Measurements from ENCODE around the gene CLIC5. TPM values are rescaled to one million over a fixed set of nuclear protein-coding genes. Genes with fewer than 3 reads are reported as not detected.

CLIC5 gene
- total RNA-seq, 1 donor from 2014 or later = under 0.01 TPM

DNA sequence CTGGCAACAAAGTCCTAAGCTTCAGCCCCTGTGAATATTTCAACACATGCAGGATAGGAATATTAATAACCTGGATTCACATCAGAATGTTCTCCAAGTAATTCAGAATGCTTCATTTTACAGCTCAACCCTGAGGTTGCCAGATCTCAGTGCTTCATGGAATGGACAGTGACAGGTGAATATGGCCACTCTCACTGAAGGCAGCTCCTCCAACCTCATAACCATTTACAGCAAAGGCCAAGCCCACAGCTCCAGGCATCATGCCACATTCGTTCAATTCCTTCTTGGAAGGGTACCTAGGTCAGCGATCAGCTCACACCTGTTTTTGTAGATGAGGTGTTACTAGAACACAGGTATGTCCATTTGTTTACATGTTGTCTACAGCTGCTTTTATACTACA lies 17.1 kb downstream of the CLIC5 start:
- no peak for DNase-seq (ENCODE audit: low read depth in 2 of 2)

DNA sequence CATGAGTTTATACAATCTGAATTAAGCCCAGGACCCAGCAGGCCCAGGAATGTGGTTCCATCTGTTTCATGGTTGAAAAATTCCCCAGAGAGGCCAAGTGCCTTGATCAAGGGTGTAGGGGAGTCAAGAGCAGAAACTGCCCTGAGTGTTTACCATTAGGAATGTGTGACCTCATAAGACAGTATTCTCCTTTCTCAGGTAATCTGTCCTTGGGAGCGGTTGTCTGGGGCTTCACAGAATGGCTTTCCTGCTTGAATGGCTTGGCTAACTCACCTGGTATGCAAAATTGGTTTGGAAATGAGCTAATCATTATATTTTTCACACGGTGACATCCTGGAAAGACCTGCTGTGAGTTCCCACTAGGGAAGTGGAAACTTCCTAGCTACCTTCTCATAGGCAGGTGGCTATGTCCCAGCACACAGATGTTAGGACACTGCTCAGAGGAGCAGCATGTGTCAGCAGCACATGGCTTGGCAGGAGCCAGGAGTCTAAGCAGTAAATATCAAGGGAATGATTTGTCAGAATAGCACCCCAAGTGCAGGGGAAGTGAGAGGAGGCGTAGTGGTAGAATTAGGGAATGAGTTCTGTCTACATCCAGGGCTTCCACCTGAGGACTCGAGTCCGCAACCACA lies 17.7 kb downstream of the CLIC5 start:
- no peak for DNase-seq (ENCODE audit: low read depth in 2 of 2)

DNA sequence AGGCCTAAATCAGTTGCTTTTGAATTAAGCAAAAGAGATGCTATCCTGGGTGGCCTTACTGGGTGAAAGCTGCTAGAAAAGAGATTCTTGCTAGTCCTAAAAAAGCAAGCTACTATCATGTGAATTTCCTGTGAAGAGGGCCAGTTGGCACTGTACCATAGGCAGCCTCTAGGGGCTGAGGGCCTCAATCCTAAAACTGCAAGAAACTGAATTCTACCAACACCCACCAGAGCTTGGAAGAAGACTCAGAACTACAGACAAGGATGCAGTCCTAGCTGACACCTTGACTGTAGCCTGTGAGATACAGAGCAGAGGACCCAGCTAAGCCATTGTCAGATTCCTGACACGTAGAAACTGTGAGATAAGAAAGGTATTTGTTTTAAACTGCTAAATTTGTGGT lies 24.5 kb downstream of the CLIC5 start:
- DNase-seq (ENCODE audit: low read depth in 2 of 2) = no peak

DNA sequence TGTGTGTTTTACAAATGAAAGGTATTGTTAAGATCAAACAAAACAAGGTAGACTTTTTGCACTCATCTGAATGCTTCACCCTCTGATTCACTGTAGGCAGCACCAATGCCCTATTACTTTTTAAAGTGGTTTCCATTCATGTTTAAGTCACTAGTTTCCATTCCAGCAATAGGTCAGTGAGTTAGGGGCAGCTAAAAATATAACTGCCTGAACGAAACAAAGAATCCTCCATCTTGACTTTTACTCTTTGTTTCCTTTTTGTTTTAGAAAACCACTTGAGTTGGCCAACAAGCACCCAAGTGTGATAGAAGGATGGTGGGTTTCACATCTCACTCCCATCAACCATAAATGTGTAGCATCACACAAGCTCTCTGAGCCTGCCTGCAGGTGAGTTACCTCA lies 25.5 kb downstream of the CLIC5 start:
- DNase-seq (ENCODE audit: low read depth in 2 of 2) = no peak

DNA sequence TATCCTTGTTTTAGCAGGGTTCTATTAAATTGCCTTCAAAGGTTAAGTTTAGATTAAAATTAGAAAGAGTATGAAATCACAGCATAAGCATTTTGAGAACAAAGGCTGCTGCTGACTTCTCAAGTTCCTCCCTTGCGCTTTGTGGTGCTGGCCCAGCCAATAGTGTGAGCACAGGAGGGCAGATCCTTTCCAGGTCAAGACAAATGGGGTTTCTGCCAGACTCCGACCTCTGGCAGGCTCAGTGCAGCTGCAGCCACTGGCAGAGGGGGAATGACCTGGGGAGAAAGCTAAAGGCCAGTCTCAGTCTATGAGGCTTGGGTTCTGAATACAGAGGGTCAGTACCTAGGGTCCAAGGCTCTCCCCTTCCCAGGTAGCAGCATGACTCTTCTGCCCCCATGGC lies 27.0 kb downstream of the CLIC5 start:
- no peak for DNase-seq (ENCODE audit: low read depth in 2 of 2)

DNA sequence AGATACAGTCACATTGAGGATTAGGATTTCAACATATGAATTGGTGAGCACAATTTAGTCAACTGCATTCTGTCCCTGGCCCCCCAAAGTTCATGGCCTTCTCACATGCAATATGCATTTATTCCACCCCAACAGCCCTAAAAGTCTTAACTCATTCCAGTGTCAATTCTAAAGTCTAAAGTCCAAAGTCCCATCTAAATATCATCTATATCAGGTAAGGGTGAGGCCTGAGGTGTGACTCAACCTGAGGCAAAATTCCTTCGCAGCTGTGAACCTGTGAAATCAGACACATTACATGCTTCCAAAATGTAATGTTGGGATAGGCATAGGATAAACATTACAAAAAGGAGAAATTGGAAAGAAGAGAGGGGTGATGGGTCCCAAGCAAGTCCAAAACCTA lies 27.8 kb downstream of the CLIC5 start:
- no peak for DNase-seq (ENCODE audit: low read depth in 2 of 2)

DNA sequence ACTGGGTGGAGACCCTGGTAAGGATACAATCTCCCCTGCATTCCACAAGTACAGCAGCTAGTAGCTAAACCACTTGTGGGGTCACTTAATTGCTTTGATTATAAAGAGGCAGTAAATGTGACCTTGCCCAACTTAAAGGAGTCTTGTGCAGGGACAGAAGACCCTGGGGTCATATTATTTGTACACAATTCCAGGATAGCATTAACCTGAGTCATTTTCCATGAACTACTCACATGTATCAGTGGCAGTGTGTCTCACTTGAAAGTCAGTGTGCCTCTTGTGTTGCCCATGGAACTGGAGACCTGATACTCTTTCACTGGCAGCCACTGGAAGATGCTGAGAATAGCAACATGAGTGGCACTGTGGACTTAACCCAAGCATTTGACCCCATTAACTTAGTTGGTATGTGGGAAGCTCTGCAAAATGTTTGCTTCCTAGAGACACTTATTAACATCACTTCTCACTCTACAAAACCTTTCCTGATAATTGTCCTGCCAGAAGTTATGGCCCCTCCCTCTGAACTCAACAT lies 28.9 kb downstream of the CLIC5 start:
- no peak for DNase-seq (ENCODE audit: low read depth in 2 of 2)

DNA sequence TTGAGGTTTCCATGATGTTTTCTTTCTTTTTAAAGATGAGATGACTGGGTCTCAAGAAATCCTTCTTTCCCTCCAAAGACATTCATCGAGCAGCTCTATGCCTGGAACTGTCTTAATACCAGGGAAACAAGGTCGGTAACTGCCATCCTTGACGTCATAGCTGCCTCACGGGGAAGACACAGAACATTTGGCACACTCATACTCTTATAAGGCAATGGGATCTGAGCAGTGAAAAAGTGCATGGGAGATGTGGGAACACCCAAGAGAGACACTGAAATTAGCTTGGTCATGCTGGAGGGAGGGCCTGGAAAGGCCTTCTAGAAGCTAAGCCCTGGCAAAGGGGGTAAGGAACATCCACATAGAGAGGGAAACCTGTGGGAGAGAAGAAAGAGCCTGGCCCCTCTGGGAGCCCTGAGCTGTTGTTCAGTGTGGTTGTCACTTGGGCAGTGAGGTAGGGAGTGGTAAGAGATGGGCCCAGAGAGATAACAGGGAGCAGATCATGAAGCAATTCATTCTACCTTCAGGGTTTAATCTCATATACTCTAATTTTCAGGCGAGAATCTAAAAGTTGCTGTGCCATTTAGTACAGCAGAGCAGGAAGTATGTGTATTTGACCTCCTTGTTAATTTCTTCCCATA lies 30.8 kb downstream of the CLIC5 start:
- DNase-seq (ENCODE audit: low read depth in 2 of 2) = no peak

DNA sequence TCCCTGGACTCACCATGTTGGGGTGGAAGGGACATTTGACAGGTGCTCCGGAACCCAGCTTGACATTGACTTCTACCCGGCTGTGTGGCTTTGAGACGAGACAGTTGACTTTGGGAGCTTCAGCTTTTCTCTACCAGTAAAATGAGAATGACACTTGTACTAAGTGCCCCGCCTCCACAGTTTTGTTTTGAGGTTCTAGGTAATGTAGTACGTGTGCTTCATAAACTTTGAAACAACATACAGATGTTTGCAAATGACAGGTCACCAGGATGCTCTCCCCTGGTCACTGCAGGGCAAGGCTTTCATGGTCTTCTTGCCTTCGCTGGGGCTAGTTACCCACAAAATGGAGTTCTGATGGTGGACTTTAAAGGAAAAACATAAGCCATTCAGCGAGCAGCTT lies 31.3 kb downstream of the CLIC5 start:
- DNase-seq (ENCODE audit: low read depth in 2 of 2) = no peak

DNA sequence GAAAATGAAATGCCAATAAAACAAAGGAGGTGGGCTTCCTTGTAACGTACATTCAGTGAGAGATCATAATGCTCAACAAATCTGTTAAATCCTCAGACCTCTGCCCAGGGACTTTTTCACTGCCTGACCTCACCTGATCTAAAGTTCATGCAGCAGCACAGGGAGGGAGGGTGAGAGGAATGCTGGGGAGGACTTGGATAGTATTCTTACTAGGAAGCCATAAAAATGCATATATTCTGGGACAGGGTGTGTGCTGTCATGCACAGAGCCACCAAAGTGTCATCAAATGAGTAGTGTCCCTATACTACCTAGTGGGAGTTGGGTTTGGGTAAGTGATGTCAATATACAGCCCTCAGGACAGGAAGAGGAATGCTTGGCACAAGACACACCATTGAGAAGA lies 32.6 kb downstream of the CLIC5 start:
- no peak for DNase-seq (ENCODE audit: low read depth in 2 of 2)

DNA sequence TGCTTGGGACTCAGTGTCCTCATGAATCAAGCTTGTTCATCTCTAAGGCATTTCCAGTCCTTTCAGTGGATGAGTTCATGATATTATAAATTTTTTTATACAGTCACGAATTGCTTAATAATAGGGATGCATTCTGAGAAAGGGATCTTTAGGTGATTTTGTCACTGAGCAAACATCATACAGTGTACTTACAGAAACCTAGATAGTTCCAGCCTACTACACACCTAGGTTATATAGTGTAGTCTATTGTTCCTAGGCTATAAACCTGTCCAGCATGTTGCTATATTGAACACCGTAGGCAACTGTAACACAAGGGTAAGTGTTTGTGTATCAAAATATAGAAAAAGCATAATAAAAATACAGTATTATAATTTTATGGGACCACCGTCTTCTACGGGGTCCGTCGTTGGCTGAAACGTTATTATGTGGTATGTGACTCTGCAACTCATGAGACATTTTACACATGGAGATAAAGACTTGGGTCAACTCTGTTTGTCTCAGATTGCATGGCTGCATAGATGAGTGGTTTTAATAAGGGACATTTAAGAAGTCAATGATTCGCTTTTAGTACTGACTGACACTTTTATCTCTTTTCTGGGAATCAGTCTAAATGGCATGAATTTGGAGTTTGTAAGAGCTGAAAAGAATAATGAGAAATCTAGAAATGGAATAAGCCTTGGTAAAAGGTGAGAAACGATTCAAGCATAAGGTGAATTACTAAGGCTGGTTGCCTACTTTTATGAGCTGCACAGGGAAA lies 33.2 kb downstream of the CLIC5 start:
- no peak for DNase-seq (ENCODE audit: low read depth in 2 of 2)

DNA sequence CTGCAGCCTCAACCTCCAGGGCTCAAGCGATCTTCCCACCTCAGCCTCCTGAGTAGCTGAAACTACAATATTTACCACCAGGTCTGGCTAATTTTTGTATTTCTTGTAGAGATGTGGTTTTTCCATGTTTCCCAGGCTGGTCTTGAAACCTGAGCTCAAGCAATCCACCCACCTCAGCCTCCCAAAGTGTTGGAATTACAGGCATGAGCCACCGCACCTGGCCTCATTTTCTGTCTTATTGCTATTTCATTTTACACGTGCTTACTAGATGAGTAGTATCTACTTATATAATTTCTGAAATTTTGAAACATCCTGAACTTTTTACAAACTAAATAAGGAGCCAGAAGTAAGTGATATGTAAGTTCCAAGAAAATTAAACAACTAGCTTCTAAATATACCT lies 34.6 kb downstream of the CLIC5 start:
- DNase-seq (ENCODE audit: low read depth in 2 of 2) = no peak

DNA sequence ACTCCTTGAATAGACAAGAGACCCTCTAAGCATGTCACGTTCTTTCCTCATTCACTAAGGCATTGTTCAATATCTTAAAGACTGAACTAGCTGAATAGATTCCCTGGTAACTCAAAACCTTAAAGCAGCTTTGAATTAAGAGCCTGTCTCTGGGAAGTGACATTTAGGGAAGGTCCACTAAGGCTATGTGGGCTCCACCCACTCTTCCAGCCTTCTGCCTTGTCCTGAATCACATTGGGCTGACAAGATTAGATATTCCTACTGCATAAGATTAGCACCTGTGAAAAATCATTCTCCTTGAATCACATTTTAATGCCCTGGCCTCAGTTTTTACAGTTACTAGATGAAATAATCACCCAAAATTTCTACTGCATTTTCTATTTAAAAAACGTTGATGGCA lies 36.3 kb downstream of the CLIC5 start:
- DNase-seq (ENCODE audit: low read depth in 2 of 2) = no peak

DNA sequence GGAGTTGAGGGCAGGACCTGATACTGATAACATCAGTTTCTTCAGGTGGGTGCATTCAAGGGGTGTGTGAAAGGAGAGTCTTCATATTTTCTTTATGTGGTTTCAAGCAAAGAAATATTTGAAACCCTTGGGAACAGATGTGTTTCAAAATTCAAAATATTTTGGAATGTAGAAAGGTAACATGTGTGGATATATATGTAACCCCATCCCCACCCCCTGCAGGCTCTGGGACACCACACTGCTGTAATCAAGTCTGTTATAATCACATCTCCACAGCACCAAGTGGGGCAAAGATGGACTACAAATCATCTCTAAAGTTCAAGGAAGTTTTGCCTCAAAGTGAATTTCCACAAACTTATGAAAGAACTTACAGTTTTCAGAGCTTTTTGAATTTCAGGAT lies 41.1 kb downstream of the CLIC5 start:
- DNase-seq (ENCODE audit: low read depth in 2 of 2) = no peak

DNA sequence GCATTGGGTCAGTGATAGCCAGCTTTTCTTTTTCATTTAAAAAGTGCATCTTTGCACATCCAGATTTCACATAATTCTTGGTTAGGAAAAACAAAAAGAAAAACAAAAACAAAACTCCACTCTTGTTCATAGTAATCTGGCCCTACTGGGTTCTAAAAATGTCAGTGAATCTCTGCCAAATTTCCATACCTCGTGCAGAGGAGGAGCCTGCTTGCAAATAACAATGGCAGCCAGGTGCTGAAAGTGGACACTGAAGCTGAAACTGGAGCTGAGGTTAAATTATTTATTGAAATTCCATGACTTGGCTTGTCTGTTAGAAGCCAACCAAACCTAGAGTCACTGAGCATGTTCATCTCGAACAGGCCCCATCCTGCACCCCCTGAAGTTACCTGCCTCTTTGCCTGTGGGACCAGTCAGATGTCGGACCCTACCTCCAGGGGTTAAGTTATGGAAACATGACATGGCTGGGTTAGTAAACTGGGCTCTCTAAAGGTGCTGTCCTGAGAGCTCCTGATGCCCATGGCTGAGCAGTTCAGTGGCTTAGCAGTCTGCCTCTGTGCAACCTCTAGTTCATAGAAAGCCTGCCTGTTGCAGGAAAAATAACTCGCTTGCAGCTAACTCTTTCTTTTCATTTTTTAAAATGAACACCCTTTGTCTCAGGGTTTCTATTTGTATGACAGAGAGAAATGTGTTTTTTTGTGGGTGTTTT lies 42.7 kb downstream of the CLIC5 start:
- no peak for DNase-seq (ENCODE audit: low read depth in 2 of 2)

DNA sequence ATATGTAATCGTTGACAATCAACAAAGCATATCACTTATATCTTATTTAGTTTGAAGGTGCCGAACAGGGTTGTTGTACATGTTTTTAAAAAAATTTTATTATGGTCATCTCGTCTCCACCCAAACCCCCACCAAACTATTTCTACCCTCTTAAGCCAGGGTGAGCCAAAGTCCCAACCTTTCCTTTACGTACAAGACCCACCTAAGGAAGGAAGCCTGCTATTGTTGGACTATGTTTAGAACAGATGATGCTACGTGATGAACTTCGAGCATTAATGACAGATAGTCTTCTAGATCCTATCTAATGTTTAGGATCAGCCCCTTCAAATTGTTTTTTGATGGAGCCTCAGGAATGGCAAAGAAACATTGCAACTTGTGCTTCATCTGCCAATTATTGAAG lies 44.4 kb downstream of the CLIC5 start:
- DNase-seq (ENCODE audit: low read depth in 2 of 2) = no peak

DNA sequence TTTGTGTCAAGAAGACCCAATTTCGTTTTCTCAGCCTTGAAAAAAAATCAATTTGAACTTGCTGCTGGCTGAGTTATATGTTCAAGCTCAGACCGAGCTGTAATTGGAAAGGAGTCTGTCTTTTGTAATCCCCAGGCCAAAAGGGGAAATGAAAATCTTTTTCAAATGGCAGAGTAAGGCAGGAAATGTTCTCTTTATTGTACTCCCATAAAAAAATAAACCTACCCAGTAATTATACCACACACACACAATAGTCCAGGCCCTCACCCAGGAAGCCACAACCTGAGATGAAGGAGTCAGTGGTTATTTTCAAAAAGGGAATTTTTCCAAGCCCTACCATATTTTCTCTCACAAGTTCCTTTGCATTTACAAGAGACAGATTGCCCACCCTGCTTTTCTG lies 45.3 kb downstream of the CLIC5 start:
- no peak for DNase-seq (ENCODE audit: low read depth in 2 of 2)

DNA sequence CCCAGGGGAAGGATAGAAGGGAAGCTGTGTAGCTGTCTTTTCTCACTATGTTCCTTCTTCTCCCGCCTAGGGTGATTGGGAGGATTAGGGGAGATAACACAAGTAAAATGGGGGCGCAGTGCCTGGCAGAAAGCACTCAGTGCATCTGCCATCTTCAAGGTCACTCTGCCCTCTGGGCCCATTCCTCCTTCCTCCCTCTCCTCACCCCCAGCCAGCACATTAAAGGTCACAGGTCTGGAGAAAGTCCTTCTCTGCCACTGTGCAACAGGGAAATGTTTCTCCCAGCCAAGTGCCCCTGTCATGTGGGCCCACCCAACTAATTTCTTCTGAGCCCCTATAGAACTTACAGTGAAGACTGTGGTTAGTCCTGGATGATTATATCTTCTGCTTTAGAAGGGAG lies 45.8 kb downstream of the CLIC5 start:
- DNase-seq (ENCODE audit: low read depth in 2 of 2) = no peak

DNA sequence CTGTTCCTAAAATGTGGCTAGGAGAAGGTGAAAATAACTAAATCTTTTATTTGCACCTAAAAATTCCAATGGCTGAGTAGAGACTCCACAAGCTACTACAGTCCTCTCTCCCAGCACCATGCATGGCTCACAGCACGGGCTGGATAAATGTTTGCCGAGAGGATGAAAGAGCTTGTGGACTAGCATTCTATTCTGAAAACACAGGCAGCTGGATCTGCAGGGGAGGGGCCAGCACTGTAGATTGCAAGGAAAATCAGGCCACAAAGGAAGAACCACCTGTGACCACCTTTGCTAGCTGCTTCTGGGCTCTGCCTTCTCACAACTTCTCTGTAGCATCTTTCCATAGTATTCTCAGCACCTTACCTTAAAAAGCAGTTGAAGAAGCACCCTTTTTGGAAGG lies 46.6 kb downstream of the CLIC5 start:
- no peak for DNase-seq (ENCODE audit: low read depth in 2 of 2)

DNA sequence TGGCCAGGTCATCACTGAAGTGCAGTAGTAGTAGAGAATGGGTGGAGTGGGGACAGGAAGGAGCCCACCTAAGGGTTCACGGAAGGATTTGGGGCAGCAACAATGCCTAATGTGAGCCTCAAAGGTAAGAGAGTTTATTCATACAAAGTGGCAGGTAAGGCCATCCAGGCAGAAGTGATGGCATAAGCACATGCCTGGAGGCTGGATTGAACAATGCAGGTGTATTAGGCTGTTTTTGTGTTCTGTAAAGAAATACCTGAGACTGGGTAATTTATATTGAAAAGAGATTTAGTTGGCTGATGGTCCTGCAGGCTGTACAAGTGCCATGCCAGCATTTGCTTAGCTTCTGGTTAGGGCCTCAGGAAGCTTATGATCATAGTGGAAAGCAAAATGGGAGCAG lies 48.3 kb downstream of the CLIC5 start:
- DNase-seq (ENCODE audit: low read depth in 2 of 2) = no peak

DNA sequence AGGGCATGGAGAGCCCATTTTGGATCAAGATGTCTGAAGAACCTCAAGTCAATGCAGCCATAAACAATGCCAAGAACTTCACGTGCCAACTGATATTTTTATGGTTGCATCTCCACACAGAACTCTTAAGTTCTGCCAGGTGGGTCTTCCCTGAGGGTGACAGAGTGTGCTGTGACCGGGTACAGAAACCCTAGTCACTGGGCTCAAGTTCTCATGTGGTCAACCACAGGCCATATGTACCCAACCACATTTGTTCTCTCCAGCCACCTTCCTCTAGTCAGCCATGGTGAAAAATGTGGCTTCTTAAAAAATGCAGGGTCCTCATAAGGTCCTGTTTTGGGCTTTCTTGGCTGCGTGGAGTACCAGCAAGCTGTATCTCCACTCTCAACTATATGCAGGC lies 48.9 kb downstream of the CLIC5 start:
- no peak for DNase-seq (ENCODE audit: low read depth in 2 of 2)

DNA sequence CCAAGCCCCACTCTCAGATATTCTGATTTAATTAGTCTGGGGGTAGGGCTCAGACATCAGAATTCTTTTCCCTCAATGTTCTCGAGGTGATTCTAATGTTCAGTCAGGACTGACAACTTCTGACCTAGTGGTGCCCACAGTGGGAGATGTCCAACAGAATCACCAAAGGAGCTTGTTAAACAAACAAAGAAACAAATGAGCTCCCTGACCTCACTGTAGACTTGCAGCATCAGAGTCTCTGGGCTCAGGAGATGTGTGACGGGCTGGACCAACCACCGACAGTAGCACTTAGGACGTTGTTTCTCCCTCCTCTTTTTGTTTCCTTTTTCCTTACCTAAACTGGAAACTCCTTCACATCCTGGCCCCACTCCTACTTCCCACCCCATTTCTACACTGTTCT lies 49.3 kb downstream of the CLIC5 start:
- no peak for DNase-seq (ENCODE audit: low read depth in 2 of 2)

All from dermis microvascular lymphatic vessel endothelial cell (primary cell).